C1 segment of cervical spinal cord (tissue), 14 donors: ENCODE data around the gene TNIK.

Experiments used
- DNase-seq, 14 donors: peaks; one replicate each; lab custom pipeline; 2025; lab: John Stamatoyannopoulos, UW

The TNIK gene

DNA sequence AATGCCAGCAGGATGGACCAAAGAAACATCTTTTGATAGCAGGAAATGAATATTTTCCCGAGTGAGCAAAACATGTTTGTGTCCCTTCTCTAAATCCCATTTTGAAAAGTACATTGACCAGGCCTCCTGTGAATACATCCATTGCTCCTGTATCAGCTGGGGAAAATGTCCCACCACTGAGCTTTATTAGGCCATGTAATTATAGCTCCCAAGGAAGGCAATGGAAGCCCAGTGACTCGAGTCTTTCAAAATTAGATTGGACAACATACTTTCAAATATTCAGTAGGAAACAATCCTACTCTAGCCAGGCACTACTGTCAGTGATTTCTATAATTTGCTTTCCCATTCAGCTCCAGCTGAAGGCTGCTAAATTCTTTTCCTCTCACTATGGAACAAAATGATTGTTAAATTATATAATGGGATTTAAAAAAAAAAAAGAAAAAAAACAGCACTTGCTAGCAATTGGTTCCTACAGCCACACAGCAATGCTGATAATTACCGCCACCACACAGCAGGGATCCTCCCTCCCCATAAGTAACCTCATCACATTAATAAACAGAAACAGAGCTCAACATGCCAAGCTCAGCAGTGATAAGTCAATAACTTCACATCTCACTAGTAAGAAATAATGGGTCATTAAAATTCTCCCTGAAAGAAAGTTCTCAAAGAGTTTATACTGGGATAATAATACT, 261.3 kb downstream of the TNIK start:
- no peak for DNase-seq

DNA sequence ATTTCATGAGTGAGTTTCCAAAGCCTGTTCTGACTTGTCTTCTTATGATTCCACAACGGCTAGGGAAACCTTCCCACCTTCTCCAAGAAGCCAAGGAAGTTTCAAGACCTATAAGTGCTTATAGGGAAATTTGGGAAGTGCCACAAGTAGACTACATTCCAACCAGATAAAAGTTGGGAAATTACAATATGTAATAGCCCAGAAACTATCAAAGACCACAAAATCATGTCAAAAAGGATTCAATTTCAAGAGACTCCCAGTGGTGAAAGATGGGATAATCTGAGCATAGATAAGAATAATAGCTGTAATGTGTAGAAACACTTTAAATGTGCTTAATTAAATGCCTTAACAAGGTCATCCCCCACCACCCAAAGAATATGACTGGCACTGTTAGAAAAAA, 264.5 kb downstream of the TNIK start:
- no peak for DNase-seq

DNA sequence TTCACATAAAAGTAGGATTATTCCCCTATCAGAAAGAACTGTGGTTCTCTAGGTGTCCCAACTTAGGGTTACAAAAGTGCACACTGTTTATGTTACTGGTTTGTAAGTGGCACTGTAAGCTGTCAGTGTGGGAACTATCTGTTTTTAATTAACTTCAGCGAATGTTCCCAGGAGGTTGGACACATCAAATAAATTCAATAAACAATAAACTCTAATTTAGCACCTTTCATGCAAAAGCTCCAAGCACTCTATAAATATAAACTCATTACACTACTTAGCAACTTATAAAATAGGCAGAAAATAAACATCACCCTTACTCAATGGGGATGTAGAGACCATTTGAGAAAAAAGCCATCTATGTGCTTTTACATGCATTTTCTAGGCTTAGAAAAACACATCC, 265.2 kb downstream of the TNIK start:
- DNase-seq: no peak

DNA sequence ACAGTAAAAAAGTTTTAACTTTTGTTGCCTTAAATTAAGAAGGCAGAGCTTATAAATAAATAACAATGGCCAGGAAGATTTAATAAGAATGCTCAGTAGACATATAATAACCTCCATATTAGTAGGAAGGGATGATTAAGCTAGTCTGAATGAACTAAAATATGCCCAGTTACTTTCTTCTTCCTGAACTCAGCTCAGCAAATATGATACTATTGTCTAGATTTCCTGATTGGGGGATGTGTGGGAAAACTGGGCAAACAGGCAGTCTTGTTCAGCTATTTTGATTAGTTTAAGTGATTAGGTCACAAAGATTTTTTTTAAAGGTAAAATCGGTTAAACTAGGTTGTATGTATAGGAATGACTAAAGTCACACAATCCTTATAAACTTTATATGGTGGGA, 266.5 kb downstream of the TNIK start:
- no peak for DNase-seq

DNA sequence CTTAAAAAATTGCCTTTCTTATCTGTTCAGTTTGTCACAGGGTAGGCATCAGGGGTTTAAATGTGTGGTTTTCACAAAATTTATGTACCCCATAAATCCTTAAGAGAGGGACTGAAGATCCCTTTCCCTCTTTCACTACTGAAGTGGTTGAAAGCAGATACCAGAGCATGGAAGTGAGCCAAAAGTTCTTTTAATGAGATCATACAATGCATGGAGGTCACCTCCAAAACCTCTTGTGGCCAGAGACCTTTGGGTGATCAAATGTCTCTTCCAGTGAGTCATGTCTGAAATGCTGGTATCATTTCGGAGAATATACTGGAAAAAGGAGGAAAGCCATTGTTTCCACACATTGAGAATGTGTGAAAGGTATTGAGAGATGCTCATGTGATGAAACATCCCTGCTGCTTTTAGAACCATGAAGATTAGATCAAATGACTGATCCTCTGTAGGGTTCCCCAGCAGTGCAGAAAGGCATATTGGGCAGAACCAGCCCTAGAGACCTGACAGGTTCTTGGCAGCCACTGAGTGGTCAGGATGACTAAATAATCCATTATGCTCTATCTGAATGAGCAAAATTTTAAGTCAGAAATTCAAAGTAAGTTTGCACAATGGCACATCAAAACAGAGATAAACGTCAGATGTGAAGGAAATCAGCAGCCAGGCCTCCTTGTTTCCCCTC, 267.9 kb downstream of the TNIK start:
- no peak for DNase-seq

DNA sequence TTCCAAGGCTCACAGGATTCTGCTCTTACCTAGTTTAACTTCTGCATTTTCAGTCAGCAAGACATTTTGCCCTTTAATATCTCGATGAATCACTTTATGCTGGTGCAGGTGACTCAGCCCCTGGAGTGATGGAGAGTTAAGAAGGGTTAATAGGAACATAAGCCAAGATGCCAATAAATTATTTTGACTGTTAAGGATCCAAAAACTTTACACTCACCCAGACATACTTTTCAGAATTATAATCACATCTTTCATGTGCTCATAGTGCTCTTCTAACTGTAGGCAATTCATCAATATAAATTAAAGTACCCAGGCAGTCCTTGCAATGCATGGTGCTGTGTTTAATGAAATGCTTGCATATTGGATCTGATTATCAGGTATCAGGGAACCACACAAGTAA, 269.5 kb downstream of the TNIK start:
- DNase-seq: no peak

DNA sequence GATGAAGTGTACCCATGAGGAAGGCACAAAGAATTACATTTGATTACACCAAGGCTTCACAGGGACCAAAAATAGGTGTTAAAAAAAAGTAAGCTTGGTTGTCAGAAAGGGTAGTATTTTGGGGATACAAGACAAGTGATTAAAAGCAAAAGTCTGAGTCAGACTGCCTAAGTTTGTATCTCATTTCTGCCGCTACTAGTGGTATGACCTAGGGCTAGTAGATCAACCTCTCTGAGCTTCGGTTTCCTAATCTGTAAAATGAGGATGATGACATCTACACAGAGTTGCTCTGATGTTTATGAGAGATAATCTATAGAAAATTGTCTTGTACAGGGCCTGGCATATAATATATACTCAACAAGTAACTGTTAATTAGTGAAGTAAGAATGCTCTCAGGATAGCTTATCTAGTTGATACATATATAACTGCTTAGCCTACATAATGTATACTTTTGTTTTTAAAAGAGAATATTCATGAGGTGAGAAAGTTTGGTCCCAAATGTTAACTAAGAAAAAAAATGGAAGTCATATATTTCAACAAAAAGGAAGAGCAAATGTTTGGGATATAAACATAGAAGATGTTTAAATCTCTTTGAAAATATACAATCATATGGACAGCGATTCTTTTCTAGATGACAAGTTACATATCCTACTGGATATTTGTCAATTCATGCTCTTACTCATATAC, 270.7 kb downstream of the TNIK start:
- DNase-seq: no peak

DNA sequence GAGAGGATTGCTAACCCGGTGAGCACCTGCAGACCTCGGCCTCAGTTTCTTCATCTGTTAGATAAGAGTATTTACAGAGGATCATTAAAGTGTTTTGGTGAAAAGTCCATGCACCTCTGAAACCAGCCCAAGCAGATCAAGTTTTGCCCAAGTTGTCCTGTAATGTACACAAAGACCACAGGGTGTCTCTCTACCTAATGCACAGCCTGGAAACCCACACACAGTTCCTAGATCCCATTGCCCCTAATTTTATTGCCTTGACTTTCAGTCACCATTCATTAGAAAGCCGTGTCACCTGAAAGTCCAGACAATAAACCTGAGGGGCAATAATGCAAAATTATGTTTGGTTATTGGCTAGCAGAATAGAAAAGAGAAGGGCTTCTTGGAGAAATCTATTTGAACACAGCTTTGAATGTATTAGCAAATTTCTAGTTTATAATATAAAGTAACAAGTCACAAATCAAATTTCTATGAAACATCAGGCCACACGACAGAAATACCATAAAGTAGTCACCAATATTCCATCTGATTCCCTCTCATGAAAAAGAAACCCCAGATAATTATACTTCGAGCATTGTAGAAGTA, 272.4 kb downstream of the TNIK start:
- DNase-seq: peak in 3 of 14 donors; percentile 10 to 38 (median 13)

DNA sequence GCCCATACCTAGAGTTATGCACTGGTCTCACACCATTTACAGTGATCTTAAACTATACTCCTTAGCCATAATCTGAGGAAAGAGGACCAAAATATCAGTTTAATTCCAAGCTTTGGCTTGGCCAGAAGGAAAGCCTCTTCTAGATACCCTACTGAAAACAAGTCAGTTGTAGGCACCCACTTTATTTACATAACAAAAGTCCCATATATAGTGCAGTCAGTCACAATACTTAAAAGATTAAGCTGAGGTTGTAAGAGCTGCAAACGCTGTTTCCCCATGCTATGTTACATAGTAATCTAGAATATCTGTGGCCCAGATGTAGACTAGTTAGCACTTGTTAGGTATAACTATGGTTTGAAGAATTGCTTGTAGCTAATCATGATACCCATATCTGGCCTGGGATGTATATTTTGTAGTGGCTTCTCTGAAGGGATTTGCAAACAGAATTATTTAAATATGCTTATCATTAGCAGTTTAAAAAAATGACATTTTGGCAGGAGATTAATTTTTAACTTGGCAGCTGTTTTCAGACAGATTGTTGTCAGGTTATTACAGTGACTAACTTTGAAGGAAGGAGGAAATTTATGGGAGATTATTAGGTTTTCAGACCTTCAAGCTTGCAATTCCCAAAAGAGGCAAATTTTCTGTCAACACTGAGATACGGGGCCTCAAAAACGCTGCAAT, 273.2 kb downstream of the TNIK start:
- no peak for DNase-seq

DNA sequence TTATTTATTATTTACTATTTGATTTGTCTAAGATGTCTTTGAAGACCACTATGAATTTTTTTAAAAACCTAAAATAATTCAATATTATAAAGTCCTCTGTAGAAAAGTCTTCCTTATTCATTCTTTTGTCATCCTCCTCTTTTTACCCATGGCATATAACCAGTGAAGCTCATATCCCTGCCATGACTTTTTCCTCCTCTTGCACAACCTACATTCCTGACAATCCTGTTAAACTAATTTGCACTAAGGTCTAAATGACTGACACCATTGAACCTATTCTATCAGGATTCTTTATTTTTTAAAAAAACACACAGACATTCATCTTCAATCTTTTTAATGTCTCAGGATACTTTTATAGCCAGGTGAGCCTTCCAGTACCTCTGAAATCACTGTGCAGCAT, 273.8 kb downstream of the TNIK start:
- DNase-seq: no peak

DNA sequence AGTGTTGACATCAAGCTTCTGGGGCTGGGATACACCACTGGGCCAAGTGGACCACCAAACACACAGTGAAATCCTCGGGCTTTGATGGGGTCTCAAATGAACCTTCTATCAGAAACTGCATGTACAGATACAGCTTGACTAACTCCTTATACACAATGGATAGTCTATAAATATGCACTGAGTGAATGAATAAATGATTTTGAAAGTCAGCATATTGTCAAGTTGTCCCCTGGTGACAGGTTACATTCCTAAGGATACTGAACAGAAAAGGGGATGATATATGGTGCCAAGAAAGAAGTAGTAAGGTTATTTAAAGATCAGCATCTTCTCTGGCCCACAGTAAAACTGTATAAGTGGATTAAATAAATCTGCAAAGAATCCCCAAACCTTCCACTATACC, 274.2 kb downstream of the TNIK start:
- no peak for DNase-seq

DNA sequence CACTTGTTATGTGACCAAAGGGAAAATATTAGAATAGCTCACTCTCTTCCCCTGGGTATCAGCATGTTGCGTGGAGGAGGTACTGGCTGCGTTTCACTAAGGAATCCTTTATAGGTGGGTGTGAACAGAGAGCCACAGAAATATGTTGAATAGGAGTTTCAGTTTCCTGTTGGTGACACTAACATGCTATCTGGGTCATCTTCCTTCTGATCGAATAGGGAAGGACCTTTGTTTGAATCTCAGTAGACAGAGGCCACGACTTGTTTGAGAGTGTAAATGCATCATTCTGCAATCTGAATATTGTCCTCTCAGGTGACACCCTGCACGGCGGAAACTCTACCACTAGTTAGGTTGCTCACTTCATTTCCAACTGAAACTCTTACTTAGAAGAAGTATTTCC, 275.8 kb downstream of the TNIK start:
- no peak for DNase-seq

DNA sequence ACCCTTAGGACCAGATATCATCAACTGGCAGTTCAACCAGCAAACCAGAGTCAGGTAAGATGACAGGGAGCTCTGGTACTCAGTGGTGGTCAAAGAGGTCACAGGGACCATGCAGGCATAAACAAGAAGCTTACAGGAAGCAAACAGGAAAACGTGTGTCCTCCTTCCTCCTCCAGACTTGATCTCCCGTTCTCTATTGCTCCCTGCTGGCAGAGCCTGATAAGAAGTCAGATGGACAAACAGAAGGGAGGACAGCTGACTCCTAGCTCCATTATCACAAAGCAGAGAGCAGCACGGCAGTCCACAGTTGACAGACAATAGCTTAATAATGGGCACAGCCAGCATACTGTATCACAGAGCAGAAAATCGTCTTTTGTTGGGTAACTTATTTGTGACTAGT, 277.2 kb downstream of the TNIK start:
- DNase-seq: peak in 6 of 14 donors; percentile 22 to 58 (median 42)

DNA sequence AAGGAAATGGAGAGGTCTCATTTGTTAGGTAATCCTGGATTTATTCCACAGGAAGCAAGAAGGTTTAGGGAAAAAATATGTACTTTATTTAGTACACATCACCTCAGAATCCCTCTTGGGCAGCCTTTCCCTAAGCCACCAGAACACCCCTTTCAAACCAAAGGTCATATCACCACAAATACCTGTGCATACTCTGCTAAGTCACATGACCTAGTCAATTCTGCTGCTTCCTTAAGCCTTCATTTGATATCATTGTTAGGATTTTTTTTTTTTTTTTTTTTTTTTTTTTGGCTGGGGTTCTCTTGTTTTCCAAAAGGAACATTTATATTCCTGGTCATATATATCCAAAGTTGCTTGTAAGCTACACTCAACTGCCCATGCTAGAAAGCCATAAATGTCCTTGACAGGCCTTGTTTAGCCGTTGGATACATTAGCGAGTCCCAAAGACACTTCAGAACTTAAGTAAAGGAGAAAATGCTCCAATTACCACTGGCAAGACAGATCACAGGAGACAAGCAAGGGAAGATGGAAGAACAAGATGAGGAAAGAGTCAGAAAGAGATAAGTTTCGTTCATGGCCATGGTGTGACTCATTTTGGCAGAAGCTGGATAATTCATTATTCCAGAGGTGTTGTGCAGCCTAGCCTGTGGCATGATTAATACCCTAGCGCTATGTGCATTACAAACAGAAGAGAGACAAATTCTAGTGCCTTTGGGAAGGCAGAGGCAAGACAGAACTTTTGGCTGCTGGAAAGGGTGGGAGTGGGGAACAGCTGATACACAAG, 278.1 kb downstream of the TNIK start:
- no peak for DNase-seq

DNA sequence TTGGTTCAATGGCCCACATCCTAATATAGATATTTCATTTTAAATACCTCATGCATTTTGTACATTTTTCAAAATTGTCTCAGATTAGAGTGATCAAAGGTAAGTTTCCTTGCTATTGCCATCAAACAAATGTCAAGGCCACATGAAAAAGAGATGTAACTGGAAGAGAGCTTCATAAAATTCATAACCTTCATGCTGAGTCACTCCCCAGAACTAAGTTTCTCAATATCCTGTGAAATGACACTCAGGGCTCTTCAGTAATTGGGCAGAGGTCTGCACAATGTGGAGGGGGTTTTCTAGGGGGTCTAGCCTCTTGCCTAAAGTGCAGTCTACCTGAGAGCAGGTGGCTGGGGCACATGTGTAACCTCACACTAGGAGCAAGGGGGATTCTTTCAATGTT, 281.5 kb downstream of the TNIK start:
- DNase-seq: no peak

DNA sequence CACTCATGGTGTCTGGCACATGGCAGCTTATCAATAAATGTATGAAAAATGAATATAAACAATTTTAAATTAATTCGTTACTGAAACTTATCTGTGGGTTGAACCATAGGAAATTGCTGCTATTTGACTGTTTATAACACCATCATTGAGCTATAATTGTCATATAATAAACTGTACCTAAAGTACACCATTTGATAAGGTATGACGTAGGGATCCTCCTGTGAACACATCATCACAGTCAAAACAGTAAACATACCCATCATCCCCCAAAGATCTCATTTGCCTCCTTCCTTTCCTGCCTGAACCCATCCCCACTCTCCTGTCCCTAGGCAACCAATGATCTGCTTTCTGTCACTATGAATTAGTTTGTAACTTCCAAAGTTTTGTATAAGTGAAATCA, 282.7 kb downstream of the TNIK start:
- no peak for DNase-seq

DNA sequence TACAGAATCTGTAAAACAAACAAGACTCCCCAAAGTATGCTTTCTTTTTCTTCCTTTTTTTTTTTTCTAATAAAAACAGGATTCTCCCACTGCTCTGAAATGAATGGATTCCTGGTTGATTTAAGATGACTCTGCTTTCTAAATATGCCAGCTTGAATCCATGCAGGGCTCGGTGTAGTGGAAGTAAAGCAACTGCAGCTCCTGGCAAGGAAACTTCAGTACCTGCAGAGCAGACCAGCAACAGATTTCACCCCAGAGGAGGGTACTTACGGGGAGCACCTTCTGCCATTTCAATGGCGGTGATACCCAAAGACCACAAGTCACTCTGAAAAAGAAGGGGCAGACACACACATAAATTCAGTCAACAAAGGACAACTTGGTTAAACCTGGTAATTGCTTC, 283.1 kb downstream of the TNIK start:
- peak in 1 of 14 donors; percentile 19 for DNase-seq

DNA sequence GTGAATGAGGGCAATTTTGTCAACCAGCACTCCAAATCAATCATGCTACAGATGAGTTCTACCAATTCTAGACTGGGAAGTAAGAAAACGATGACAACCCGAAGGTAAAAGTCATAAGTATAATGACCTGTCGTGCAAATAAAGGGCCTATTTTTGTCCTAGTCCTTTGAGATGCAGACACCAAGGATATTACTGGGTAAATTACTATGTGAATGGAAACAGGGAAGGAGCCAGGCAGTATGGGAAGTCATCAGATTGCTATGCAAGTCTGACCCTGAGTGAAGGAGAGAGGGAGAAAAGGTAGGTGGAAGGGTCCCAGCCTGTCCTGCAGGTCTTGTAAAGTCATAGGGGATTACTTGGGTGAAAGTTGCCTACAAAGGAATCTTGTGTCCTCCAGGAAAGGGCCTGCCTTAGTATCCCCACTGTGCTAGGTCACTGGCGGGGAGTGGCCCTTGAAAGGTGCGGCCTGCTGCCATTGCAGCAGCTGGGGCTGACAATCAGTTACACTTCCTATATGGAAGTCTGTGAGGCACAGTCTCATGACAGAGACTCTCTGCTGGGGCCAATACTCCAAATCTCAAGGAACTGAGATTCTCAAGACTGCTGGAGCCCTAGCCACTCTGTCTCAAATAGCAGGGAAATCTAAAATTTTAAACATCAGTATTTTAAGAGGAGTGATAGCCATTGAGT, 283.8 kb downstream of the TNIK start:
- no peak for DNase-seq

DNA sequence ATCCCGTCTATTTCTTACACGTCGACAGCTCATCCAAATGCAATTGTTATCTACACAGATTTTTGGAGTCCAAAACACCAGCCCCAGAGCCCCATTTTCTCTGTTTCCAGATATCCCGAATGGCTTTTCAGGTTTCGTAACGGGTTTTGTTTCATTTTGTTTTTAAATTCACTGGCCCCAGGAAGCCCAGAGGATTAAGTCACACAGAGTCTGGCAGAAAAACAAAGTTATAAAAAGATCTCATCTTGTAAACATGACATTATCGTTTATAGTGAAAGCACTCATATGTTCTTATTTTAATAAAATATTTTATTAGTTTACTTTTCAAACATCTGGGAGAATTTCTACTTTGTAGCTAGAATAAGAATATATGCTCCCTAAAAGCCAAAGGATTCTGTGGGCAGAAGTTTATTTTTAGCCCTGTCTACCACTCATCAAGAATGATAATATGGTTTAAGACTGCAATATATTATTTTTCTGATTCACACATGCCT, 284.4 kb downstream of the TNIK start:
- no peak for DNase-seq

DNA sequence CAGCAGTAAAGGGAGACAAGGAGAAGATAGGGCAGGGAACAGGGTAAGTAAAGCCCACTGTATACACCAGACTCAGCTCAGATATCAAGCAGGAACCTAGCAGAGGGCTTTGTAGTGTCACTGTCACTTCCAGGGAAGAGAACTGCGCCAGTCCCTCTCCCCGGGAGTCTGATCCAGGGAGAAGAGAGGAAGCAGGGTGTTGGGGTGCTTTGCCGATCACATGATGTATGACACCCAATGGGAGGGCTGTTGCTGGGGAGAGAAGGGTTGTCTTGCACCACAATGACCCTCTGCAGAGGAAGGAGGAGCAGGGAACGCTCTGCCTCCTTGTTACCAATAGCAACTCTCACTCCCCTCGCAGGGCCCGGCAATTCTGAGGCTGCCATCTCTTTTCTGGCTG, 286.5 kb downstream of the TNIK start:
- DNase-seq: peak in 13 of 14 donors; percentile 4 to 84 (median 75)
